Measurements from ENCODE around the gene NRIP1.

- TF ChIP-seq CTCF (IDR thresholded peaks at IDR 0.05; ENCODE audit: low read depth, low read length, poor library complexity, severe bottlenecking) (no peak), EZH2phosphoT487 (IDR thresholded peaks at IDR 0.05; ENCODE audit: borderline replicate concordance, low read length) (no peak)
Measured at GRCh38 chr21:14956807-14957206, 108.0 kb downstream of the NRIP1 start.

Measured in DOHH2 (cell line).